ENCODE data around the gene RERE.

DNA sequence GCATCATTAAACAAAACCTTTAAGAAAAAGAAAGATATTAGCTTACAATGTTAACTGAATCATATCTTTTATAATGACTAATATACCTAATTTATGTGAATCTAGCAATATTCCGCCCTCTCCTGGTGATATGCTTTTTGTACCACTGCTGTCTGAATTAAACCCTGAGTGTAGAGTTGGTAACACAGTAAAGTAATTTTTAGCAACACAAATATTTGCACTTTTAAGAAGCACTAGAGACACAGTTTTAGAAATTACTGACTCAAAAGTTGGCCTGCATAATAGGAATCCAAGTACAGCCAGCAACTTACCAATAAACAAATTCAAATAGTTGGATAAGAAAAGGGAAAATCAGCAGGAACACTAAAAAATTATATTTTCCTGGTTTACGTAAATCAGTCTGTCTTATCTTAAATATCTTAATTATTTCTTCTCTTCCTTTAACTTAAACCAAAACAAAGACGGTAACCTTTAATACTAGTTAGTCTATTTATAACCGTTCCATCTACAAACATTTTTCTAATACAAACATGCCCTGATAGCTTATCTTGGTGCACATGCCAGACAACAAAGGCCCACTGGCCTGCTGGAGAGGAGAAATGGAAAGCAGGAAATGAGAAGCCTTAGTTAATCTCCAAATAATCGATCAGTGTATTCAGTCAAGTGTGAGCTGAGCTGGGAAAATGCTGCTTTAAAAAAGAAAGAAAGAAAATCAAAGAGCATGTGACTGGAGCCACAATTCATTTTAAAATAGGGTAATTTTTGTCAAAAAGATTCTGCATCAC lies 246.0 kb downstream of the RERE start:
- TF ChIP-seq, protein P1, sequence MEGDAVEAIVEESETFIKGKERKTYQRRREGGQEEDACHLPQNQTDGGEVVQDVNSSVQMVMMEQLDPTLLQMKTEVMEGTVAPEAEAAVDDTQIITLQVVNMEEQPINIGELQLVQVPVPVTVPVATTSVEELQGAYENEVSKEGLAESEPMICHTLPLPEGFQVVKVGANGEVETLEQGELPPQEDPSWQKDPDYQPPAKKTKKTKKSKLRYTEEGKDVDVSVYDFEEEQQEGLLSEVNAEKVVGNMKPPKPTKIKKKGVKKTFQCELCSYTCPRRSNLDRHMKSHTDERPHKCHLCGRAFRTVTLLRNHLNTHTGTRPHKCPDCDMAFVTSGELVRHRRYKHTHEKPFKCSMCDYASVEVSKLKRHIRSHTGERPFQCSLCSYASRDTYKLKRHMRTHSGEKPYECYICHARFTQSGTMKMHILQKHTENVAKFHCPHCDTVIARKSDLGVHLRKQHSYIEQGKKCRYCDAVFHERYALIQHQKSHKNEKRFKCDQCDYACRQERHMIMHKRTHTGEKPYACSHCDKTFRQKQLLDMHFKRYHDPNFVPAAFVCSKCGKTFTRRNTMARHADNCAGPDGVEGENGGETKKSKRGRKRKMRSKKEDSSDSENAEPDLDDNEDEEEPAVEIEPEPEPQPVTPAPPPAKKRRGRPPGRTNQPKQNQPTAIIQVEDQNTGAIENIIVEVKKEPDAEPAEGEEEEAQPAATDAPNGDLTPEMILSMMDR (IDR thresholded peaks at IDR 0.05; ENCODE audit: low read depth, low read length, poor library complexity, severe bottlenecking) = peak; percentile 60
- no peak for TF ChIP-seq EZH2phosphoT487 (IDR thresholded peaks at IDR 0.05; ENCODE audit: borderline replicate concordance, low read length)
